Liver (tissue), 9 donors: ENCODE data around the gene HOXC10. TPM values are rescaled to one million over a fixed set of nuclear protein-coding genes. Genes with fewer than 3 reads are reported as not detected.

Experiments used
- DNase-seq: peaks from one replicate; pipeline ENCODE4 v3.0.0-alpha.2; 2017; ENCODE audit warnings: low spot score
- H3K27ac ChIP-seq, 2 donors: one replicate each; pipeline ENCODE4 v1.7.0; 2013; ENCODE audit warnings: inconsistent platforms in 2 of 2, low read length in 2 of 2, control low read depth in 1 of 2, low read depth in 1 of 2, mild to moderate bottlenecking in 1 of 2
- H3K27me3 ChIP-seq, 4 donors: one replicate each; pipeline versions ENCODE4 v1.6.1 to v1.7.0; 2013; ENCODE audit warnings: low read length in 3 of 4, inconsistent platforms in 1 of 4, mild to moderate bottlenecking in 1 of 4, moderate library complexity in 1 of 4; ENCODE audit not compliant: control insufficient read depth in 4 of 4, insufficient read depth in 4 of 4
- H3K36me3 ChIP-seq, 4 donors: one replicate each; pipeline versions ENCODE4 v1.6.1 to v1.7.0; 2013; ENCODE audit warnings: low read length in 3 of 4, mild to moderate bottlenecking in 3 of 4, low read depth in 1 of 4, moderate library complexity in 1 of 4; ENCODE audit not compliant: control insufficient read depth in 4 of 4, insufficient read depth in 3 of 4
- H3K4me1 ChIP-seq, 4 donors: one replicate each; pipeline versions ENCODE4 v1.6.1 to v1.7.0; 2013; ENCODE audit warnings: low read length in 3 of 4, mild to moderate bottlenecking in 3 of 4, moderate library complexity in 1 of 4; ENCODE audit not compliant: control insufficient read depth in 4 of 4, insufficient read depth in 4 of 4
- H3K4me3 ChIP-seq, 3 donors: one replicate each; pipeline versions ENCODE4 v1.6.1 to v1.7.0; 2013; ENCODE audit warnings: low read length in 3 of 3, control low read depth in 1 of 3, low read depth in 1 of 3, mild to moderate bottlenecking in 1 of 3
- H3K9ac ChIP-seq, 2 donors: one replicate each; pipeline ENCODE4 v1.7.0; 2013; ENCODE audit warnings: low read length in 2 of 2, mild to moderate bottlenecking in 2 of 2, moderate library complexity in 2 of 2, control low read depth in 1 of 2, low read depth in 1 of 2
- H3K9me3 ChIP-seq, 4 donors: one replicate each; pipeline versions ENCODE4 v1.6.1 to v1.7.0; 2013; ENCODE audit warnings: low read length in 3 of 4; ENCODE audit not compliant: control insufficient read depth in 4 of 4
- ATF3 ChIP-seq: IDR thresholded peaks from 2 replicates; pipeline ENCODE4 v1.6.1; 2016; ENCODE audit warnings: antibody characterized with exemption
- CTCF ChIP-seq: fragments of 150-350 bp; IDR thresholded peaks from 2 replicates; pipeline ENCODE4 v1.5.1; 2017; ENCODE audit warnings: improper control_type of control experiment, low read depth, low read length; ENCODE audit not compliant: missing input control
- EGR1 ChIP-seq, 2 donors: IDR thresholded peaks; 2 replicates each; pipeline ENCODE4 v1.6.1; 2016 to 2018; ENCODE audit warnings: antibody characterized with exemption in 2 of 2, low read depth in 2 of 2
- FOXA1 ChIP-seq: IDR thresholded peaks from 2 replicates; pipeline ENCODE4 v1.6.1; 2016; ENCODE audit warnings: antibody characterized with exemption
- FOXA2 ChIP-seq: IDR thresholded peaks from 2 replicates; pipeline ENCODE4 v1.6.1; 2016; ENCODE audit warnings: antibody characterized with exemption
- GABPA ChIP-seq, 2 donors: IDR thresholded peaks in 1 of 2; conservative IDR thresholded peaks in 1 of 2; 2 replicates each; pipeline ENCODE4 v1.6.1; 2016; ENCODE audit warnings: antibody characterized with exemption in 2 of 2, mild to moderate bottlenecking in 1 of 2, moderate library complexity in 1 of 2
- HNF4A ChIP-seq, 2 donors: conservative IDR thresholded peaks; 2 replicates each; pipeline ENCODE4 v1.6.1; 2016; ENCODE audit warnings: antibody characterized with exemption in 2 of 2, mild to moderate bottlenecking in 2 of 2
- HNF4G ChIP-seq: IDR thresholded peaks from 2 replicates; pipeline ENCODE4 v1.6.1; 2016; ENCODE audit warnings: antibody characterized with exemption
- JUND ChIP-seq, 2 donors: IDR thresholded peaks; 2 replicates each; pipeline ENCODE4 v1.6.1; 2016; ENCODE audit warnings: antibody characterized with exemption in 2 of 2
- MAX ChIP-seq: IDR thresholded peaks from 2 replicates; pipeline ENCODE4 v1.6.1; 2016; ENCODE audit warnings: antibody characterized with exemption
- NR2F2 ChIP-seq: IDR thresholded peaks from 2 replicates; pipeline ENCODE4 v1.6.1; 2016; ENCODE audit warnings: antibody characterized with exemption
- RAD21 ChIP-seq, 2 donors: IDR thresholded peaks; 2 replicates each; pipeline ENCODE4 v1.6.1; 2016; ENCODE audit warnings: antibody characterized with exemption in 2 of 2, mild to moderate bottlenecking in 2 of 2
- RXRA ChIP-seq, 2 donors: IDR thresholded peaks; 2 replicates each; pipeline ENCODE4 v1.6.1; 2017 to 2018; ENCODE audit warnings: antibody characterized with exemption in 2 of 2, mild to moderate bottlenecking in 1 of 2
- SP1 ChIP-seq: IDR thresholded peaks from 2 replicates; pipeline ENCODE4 v1.6.1; 2018; ENCODE audit warnings: antibody characterized with exemption, mild to moderate bottlenecking
- TAF1 ChIP-seq: conservative IDR thresholded peaks from 2 replicates; pipeline ENCODE4 v1.6.1; 2016; ENCODE audit warnings: antibody characterized with exemption, mild to moderate bottlenecking
- ZBTB33 ChIP-seq: IDR thresholded peaks from 2 replicates; pipeline ENCODE4 v1.6.1; 2016; ENCODE audit warnings: antibody characterized with exemption
- WGBS: extraction: QIAGEN DNeasy Blood & Tissue Kit; methylation state at CpG from one replicate; pipeline ENCODE4 v1.1.7; 2013; 5-methylcytosine and 5-hydroxymethylcytosine counted together
- polyA plus RNA-seq, 2 donors: library from polyadenylated mRNA; stranded (reverse) in 1 of 2; unstranded in 1 of 2; fragments of 200-250 nt in 1 of 2; fragments of >200 nt in 1 of 2; fragmentation: Nextera tagmentation in 1 of 2; extraction: Ambion mirVana in 1 of 2; gene quantifications; one replicate each; pipeline versions ENCODE4 v1.2.1 to v1.2.3, GENCODE V29; 2013 to 2015
- total RNA-seq, 2 donors: library from RNA; depleted of rRNA; stranded (reverse); fragments of >200 nt; gene quantifications; one replicate each; pipeline ENCODE4 v1.2.3, GENCODE V29; 2014
- donor health status: healthy.
- donor health status: healthy.
- donor health status: healthy.
- donor health status: healthy.
- donor health status: healthy.

HOXC10 gene
- total and polyA plus RNA-seq, 4 donors: not detected

- Histone ChIP-seq H3K27me3 (peaks cover 18 to 32% (median 28%) of the 10 kb centered on the region in 4 donors), H3K4me3 (no peak overlapping the region), H3K9me3 (peaks cover 0 to 7% (median 2%) of the 10 kb centered on the region in 4 donors), H3K4me1 (peaks cover 3 to 13% (median 8%) of the 10 kb centered on the region in 4 donors), H3K36me3 (no peaks in the 10 kb centered on the region), H3K27ac (no peak overlapping the region), H3K9ac (no peak overlapping the region)
- whole genome bisulfite sequencing: 10% methylated on average over 30 of the region's 30 CpGs
- DNase-seq: no peak
- TF ChIP-seq SP1 (no peak), FOXA1 (no peak), TAF1 (no peak), JUND (IDR thresholded peaks at IDR 0.05) (no peak), MAX (no peak), ZBTB33 (no peak), HNF4G (no peak), RAD21 (IDR thresholded peaks at IDR 0.05) (no peak), GABPA (IDR thresholded peaks at IDR 0.05 in 1 of 2, conservative IDR thresholded peaks at IDR 0.05 in 1 of 2) (no peak), EGR1 (IDR thresholded peaks at IDR 0.05; ENCODE audit: low read depth in 2 of 2) (no peak), RXRA (IDR thresholded peaks at IDR 0.05) (no peak), NR2F2 (no peak), ATF3 (no peak)
Measured at GRCh38 chr12:53981634-53982565, 3.0 kb upstream of the HOXC10 start.

GRCh38 chr12:53982648-53983567 is 2.0 kb upstream of the HOXC10 start:
- Histone ChIP-seq H3K4me1 (peaks cover 3 to 13% (median 8%) of the 10 kb centered on the region in 4 donors), H3K36me3 (no peaks in the 10 kb centered on the region), H3K27ac (no peak overlapping the region), H3K9me3 (peaks cover 0 to 7% (median 2%) of the 10 kb centered on the region in 4 donors), H3K9ac (no peak overlapping the region), H3K27me3 (peaks cover 16 to 35% (median 29%) of the 10 kb centered on the region in 4 donors), H3K4me3 (no peak overlapping the region)
- TF ChIP-seq CTCF (no peak), HNF4A (conservative IDR thresholded peaks at IDR 0.05) (no peak), SP1 (no peak), JUND (IDR thresholded peaks at IDR 0.05) (no peak), GABPA (IDR thresholded peaks at IDR 0.05 in 1 of 2, conservative IDR thresholded peaks at IDR 0.05 in 1 of 2) (no peak), RAD21 (IDR thresholded peaks at IDR 0.05) (no peak), HNF4G (no peak), FOXA1 (no peak), FOXA2 (no peak), MAX (no peak)
- 12% methylated on average over 26 of the region's 26 CpGs for WGBS
- no peak for DNase-seq
